Left colon (tissue), 2 donors: ENCODE data around the gene GPR89B. TPM values are rescaled to one million over a fixed set of nuclear protein-coding genes. Genes with fewer than 3 reads are reported as not detected.
"Not testable (repeated sequence)": the region's sequence is repeated elsewhere in the genome, so short reads cannot be mapped to it uniquely, and the experiment has no call there.

Source experiments
- ATAC-seq: fragments of 200-7000 bp; cut with Tn5 transposase; one replicate; pipeline ENCODE4 v1.9.1; 2020; ENCODE audit warnings: mild to moderate bottlenecking, moderate library complexity
- DNase-seq, 2 donors: peaks; one replicate each; pipeline ENCODE4 v3.0.0-alpha.2; 2020
- intact Hi-C, 2 donors: fragments of 100-400 bp; cut with DNase I in 1 of 2; cut with micrococcal nuclease in 1 of 2; formaldehyde crosslinking; loops; one replicate each; pipeline versions ENCODE4 v1.11.2 to v1.14.0; 2022; cut with DNase I, micrococcal nuclease
- long read RNA-seq: library from polyadenylated mRNA; unstranded; transcript quantifications from one replicate; pipeline ENCODE4 v2.0.0, GENCODE V29; 2021
- total RNA-seq, 2 donors: library from RNA; stranded (reverse); fragmentation: NEBNext Ultra II Directional; extraction: Animal tissue kit (Norgen Biotek cat#: 25700); gene quantifications; one replicate each; pipeline ENCODE4 v1.2.1, GENCODE V29; 2021
- donor health status: DM: no; HTN: no; CAD: no.
- donor health status: DM: yes; HTN: yes; CAD: no.

GPR89B gene
- 10 to 100 TPM; 10.6 to 13.3 TPM for total RNA-seq
- long read RNA-seq, transcript GPR89B-201 (14 exons, 1,934 nt) = major isoform, 5 of 10 reads
- long read RNA-seq, partial matches to known transcripts = 1 of 10 reads
- long read RNA-seq, other reads (novel, unspliced or antisense) = 2 of 10 reads

- peak; percentile 92 to 94 for DNase-seq
- intact Hi-C loops = not testable (repeated sequence)
These were observed at the start of gene GPR89B for GRCh38 chr1:147928236-147929132. GPR89B (plus strand) TSS chr1:147928420; CDS start chr1:147928537, 117 bp downstream.

GRCh38 chr1:147879911-147880310 lies 48.3 kb upstream of the GPR89B start:
- intact Hi-C loops = no loop called here
- DNase-seq = no peak
- ATAC-seq = no peak

More at GRCh38 chr1:147928236-147929132, at the start of gene GPR89B:
- ATAC-seq = peak; percentile 98

GRCh38 chr1:147882535-147882934 lies 45.7 kb upstream of the GPR89B start:
- ATAC-seq = no peak
- DNase-seq = no peak

GRCh38 chr1:147890177-147890790 lies 37.9 kb upstream of the GPR89B start:
- DNase-seq (peak in 1 of 2 donors; percentile 67), ATAC-seq (peak; percentile 83)
- intact Hi-C loops = loop anchor here in 1 of 2 donors (10.0 kb wide), 1 partner anchor 165 kb away; no protein-coding TSS in a partner anchor

More at GRCh38 chr1:147882535-147882934, 45.7 kb upstream of the GPR89B start:
- intact Hi-C loops = no loop called here

- DNase-seq = no peak
- intact Hi-C loops = loop anchor here in 1 of 2 donors (10.0 kb wide), 1 partner anchor 166 kb away; no protein-coding TSS in a partner anchor
- ATAC-seq = no peak
These were observed 37.1 kb upstream of the GPR89B start for GRCh38 chr1:147891088-147891487.

GRCh38 chr1:147892216-147892615 lies 36.0 kb upstream of the GPR89B start:
- DNase-seq = no peak

GRCh38 chr1:147892731-147893214 lies 35.4 kb upstream of the GPR89B start:
- intact Hi-C loops = loop anchor here in 1 of 2 donors (10.0 kb wide), 1 partner anchor 168 kb away; no protein-coding TSS in a partner anchor
- ATAC-seq = peak; percentile 49
- no peak for DNase-seq

More at GRCh38 chr1:147892216-147892615, 36.0 kb upstream of the GPR89B start:
- intact Hi-C loops = loop anchor here in 1 of 2 donors (10.0 kb wide), 1 partner anchor 167 kb away; no protein-coding TSS in a partner anchor
- no peak for ATAC-seq

GRCh38 chr1:147895123-147895522 lies 33.1 kb upstream of the GPR89B start:
- intact Hi-C loops = loop anchor here in 1 of 2 donors (10.0 kb wide), 1 partner anchor 170 kb away; no protein-coding TSS in a partner anchor
- ATAC-seq = no peak

GRCh38 chr1:147897029-147897752 lies 31.0 kb upstream of the GPR89B start:
- intact Hi-C loops = loop anchor here in 1 of 2 donors (10.0 kb wide), 1 partner anchor 172 kb away; no protein-coding TSS in a partner anchor
- DNase-seq (no peak), ATAC-seq (no peak)

More at GRCh38 chr1:147895123-147895522, 33.1 kb upstream of the GPR89B start:
- no peak for DNase-seq

GRCh38 chr1:147897789-147898188 lies 30.4 kb upstream of the GPR89B start:
- intact Hi-C loops = loop anchor here in 1 of 2 donors (10.0 kb wide), 1 partner anchor 173 kb away; no protein-coding TSS in a partner anchor

GRCh38 chr1:147902253-147902845 lies 25.9 kb upstream of the GPR89B start, which contains the start of gene GJA8:
GJA8 (plus strand) TSS chr1:147902795; CDS start chr1:147907956, 5,161 bp downstream.
- intact Hi-C loops = no loop called here
- ATAC-seq (no peak), DNase-seq (no peak)

More at GRCh38 chr1:147897789-147898188, 30.4 kb upstream of the GPR89B start:
- DNase-seq (no peak), ATAC-seq (no peak)

- ATAC-seq (no peak), DNase-seq (no peak)
- intact Hi-C loops = no loop called here
These were observed 23.5 kb upstream of the GPR89B start for GRCh38 chr1:147904726-147905125.

GRCh38 chr1:147907786-147908509 lies 20.3 kb upstream of the GPR89B start:
- ATAC-seq (no peak), DNase-seq (no peak)
- intact Hi-C loops = no loop called here

- no peak for ATAC-seq
- no peak for DNase-seq
- intact Hi-C loops = no loop called here
These were observed 15.7 kb upstream of the GPR89B start for GRCh38 chr1:147912553-147912952.

- intact Hi-C loops = no loop called here
- DNase-seq (no peak), ATAC-seq (no peak)
These were observed 14.8 kb upstream of the GPR89B start for GRCh38 chr1:147913362-147913942.

GRCh38 chr1:147919896-147920295 lies 8.3 kb upstream of the GPR89B start:
- intact Hi-C loops = no loop called here
- DNase-seq = no peak
- ATAC-seq = no peak

GRCh38 chr1:147924813-147925212 lies 3.4 kb upstream of the GPR89B start:
- ATAC-seq (no peak), DNase-seq (no peak)
- intact Hi-C loops = no loop called here
